GM23248 (cell line): ENCODE measurements around the gene CYP1A1. TPM values are rescaled to one million over a fixed set of nuclear protein-coding genes. Genes with fewer than 3 reads are reported as not detected.

Experiments
- DNase-seq: peaks from one replicate; pipeline ENCODE4 v3.0.0-alpha.2; 2015
- H2AFZ ChIP-seq: fragments of 200-600 bp; sonication (generic); 2 replicates; pipeline ENCODE4 v1.6.1; 2016; ENCODE audit warnings: antibody characterized with exemption
- H3F3A ChIP-seq: fragments of 200-600 bp; sonication (generic); 2 replicates; pipeline ENCODE4 v1.6.1; 2016; ENCODE audit warnings: mild to moderate bottlenecking, antibody characterized with exemption, mixed run types; ENCODE audit not compliant: insufficient read depth
- H3K27ac ChIP-seq: fragments of 200-600 bp; sonication (generic); 2 replicates; pipeline ENCODE4 v1.5.1; 2016; ENCODE audit warnings: mild to moderate bottlenecking
- H3K27me3 ChIP-seq: fragments of 200-600 bp; sonication (generic); replicated peaks from 2 replicates; pipeline ENCODE4 v1.6.1; 2016; ENCODE audit warnings: mild to moderate bottlenecking; ENCODE audit not compliant: insufficient read depth
- H3K36me3 ChIP-seq: fragments of 200-600 bp; sonication (generic); 2 replicates; pipeline ENCODE4 v1.6.1; 2016; ENCODE audit warnings: low read depth, mild to moderate bottlenecking
- H3K4me1 ChIP-seq: fragments of 200-600 bp; sonication (generic); 2 replicates; pipeline ENCODE4 v1.6.1; 2016; ENCODE audit warnings: mild to moderate bottlenecking; ENCODE audit not compliant: insufficient read depth
- H3K4me2 ChIP-seq: fragments of 200-600 bp; sonication (generic); one replicate; pipeline ENCODE4 v1.6.1; 2016; ENCODE audit warnings: mild to moderate bottlenecking; ENCODE audit not compliant: unreplicated experiment
- H3K4me3 ChIP-seq: fragments of 200-600 bp; sonication (generic); 2 replicates; pipeline ENCODE4 v1.5.1; 2016; ENCODE audit warnings: mild to moderate bottlenecking
- H3K79me2 ChIP-seq: fragments of 200-600 bp; sonication (generic); 2 replicates; pipeline ENCODE4 v1.6.1; 2016; ENCODE audit warnings: mild to moderate bottlenecking; ENCODE audit not compliant: insufficient read depth
- H3K9ac ChIP-seq: fragments of 200-600 bp; sonication (generic); 2 replicates; pipeline ENCODE4 v1.6.1; 2016; ENCODE audit warnings: mild to moderate bottlenecking
- H3K9me2 ChIP-seq: fragments of 200-600 bp; sonication (generic); 2 replicates; pipeline ENCODE4 v1.6.1; 2016; ENCODE audit warnings: mixed run types, mild to moderate bottlenecking, moderate library complexity; ENCODE audit not compliant: insufficient read depth
- H3K9me3 ChIP-seq: fragments of 200-600 bp; sonication (generic); one replicate; pipeline ENCODE4 v1.6.1; 2017; ENCODE audit warnings: low read depth
- H4K20me1 ChIP-seq: fragments of 200-600 bp; sonication (generic); 2 replicates; pipeline ENCODE4 v1.6.0; 2016; ENCODE audit not compliant: insufficient read depth
- EZH2 ChIP-seq: fragments of 200-600 bp; sonication (generic); IDR thresholded peaks from 2 replicates; pipeline ENCODE4 v1.6.1; 2018; ENCODE audit warnings: antibody characterized with exemption, mild to moderate bottlenecking; ENCODE audit not compliant: insufficient read depth, poor library complexity, severe bottlenecking
- EZH2phosphoT487 ChIP-seq: fragments of 200-600 bp; sonication (generic); IDR thresholded peaks from 2 replicates; pipeline ENCODE4 v1.6.1; 2018; ENCODE audit warnings: antibody characterized with exemption, moderate library complexity, mild to moderate bottlenecking, low read depth; ENCODE audit not compliant: insufficient read depth
- WGBS, 2 experiments: methylation state at CpG; one replicate each; pipeline ENCODE4 v1.1.6; 2015 to 2017; ENCODE audit warnings: low lambda C conversion rate in 2 of 2, low coverage in 1 of 2; ENCODE audit errors: missing lambda C conversion rate in 2 of 2; 5-methylcytosine and 5-hydroxymethylcytosine counted together
- in situ Hi-C: fragments of 300-500 bp; cut with MboI; formaldehyde crosslinking; loops from 2 replicates; pipeline ENCODE4 v1.15.0; 2020
- polyA plus RNA-seq: library from polyadenylated mRNA; unstranded; fragments of >200 nt; fragmentation: Nextera tagmentation; extraction: Ambion mirVana; gene quantifications from 2 replicates; pipeline ENCODE4 v1.2.1, GENCODE V29; 2016
- total RNA-seq: library from RNA; depleted of rRNA; stranded (reverse); fragments of >200 nt; shearing (Covaris generic); gene quantifications from 2 replicates; pipeline ENCODE4 v1.2.3, GENCODE V29; 2014

The CYP1A1 gene
- total and polyA plus RNA-seq, 2 experiments from 2014 or later = not detected

- H3K9ac ChIP-seq = no peak overlapping the region
- no peaks in the 10 kb centered on the region for H3K9me3 ChIP-seq
- H3K27me3 ChIP-seq = peaks cover 24% of the 10 kb centered on the region
- H3K9me2 ChIP-seq = no peaks in the 10 kb centered on the region
- H4K20me1 ChIP-seq = no peaks in the 10 kb centered on the region
- no peak overlapping the region for H3K4me2 ChIP-seq
- 0 out of 2 replicates have a peak, but pooled peaks cover 3% of the 10 kb centered on the region for H3K4me1 ChIP-seq
- TF ChIP-seq EZH2 (no peak), EZH2phosphoT487 (no peak)
- no peak for DNase-seq
- H2AFZ ChIP-seq = no peak overlapping the region
- no peaks in the 10 kb centered on the region for H3K79me2 ChIP-seq
- in situ Hi-C loops = no loop called here
- no peak overlapping the region for H3K27ac ChIP-seq
- WGBS, 2 experiments = 73 to 76% methylated on average over 20 of the region's 20 CpGs
- H3K36me3 ChIP-seq = no peaks in the 10 kb centered on the region
- no peak overlapping the region for H3K4me3 ChIP-seq
- H3F3A ChIP-seq = no peaks in the 10 kb centered on the region
Observed at GRCh38 chr15:74754593-74755215, 29.4 kb upstream of the CYP1A1 start.

DNA sequence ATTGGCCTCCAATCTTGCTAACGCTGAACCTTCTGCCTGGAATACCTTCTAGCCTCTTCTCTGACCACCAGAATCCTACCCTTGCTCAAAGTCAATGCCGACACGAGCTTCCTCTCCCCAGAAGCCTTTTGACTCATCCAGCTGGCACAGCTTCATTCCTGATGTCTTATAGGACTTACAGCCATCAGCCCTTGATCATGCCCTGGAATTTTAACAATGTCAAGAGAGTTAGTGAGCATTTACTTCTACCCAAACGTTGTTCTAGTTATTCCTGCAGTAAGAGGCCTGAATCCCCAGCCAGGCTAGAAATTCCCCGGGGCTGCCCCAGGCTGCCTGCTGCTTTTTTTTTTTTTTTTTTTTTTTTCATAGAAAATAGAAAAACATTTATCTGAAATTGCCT is 27.2 kb upstream of the CYP1A1 start:
- Histone ChIP-seq H4K20me1 (no peaks in the 10 kb centered on the region), H3F3A (no peaks in the 10 kb centered on the region), H3K9me3 (no peaks in the 10 kb centered on the region), H3K36me3 (no peaks in the 10 kb centered on the region), H3K4me2 (no peak overlapping the region), H3K4me1 (0 out of 2 replicates have a peak, but pooled peaks cover 3% of the 10 kb centered on the region), H3K79me2 (no peaks in the 10 kb centered on the region), H3K27me3 (peaks cover 18% of the 10 kb centered on the region; the same call in 1 of the 2 replicates), H3K9me2 (no peaks in the 10 kb centered on the region), H3K4me3 (no peak overlapping the region), H3K27ac (no peak overlapping the region), H3K9ac (no peak overlapping the region), H2AFZ (no peak overlapping the region)
- TF ChIP-seq EZH2 = no peak
- in situ Hi-C loops = no loop called here
- WGBS, 2 experiments = 34 to 37% methylated on average over 5 of the region's 5 CpGs
- peak; percentile 70 for DNase-seq

- no peak overlapping the region for H3K27ac ChIP-seq
- no peak overlapping the region for H3K9ac ChIP-seq
- no peaks in the 10 kb centered on the region for H3K79me2 ChIP-seq
- in situ Hi-C loops = no loop called here
- H3K4me3 ChIP-seq = no peak overlapping the region
- no peaks in the 10 kb centered on the region for H3F3A ChIP-seq
- DNase-seq = no peak
- TF ChIP-seq EZH2 (no peak), EZH2phosphoT487 (no peak)
- no peak overlapping the region for H2AFZ ChIP-seq
- no peaks in the 10 kb centered on the region for H3K9me2 ChIP-seq
- H3K4me1 ChIP-seq = 0 out of 2 replicates have a peak, but pooled peaks cover 3% of the 10 kb centered on the region
- peaks cover 18% of the 10 kb centered on the region; the same call in 1 of the 2 replicates for H3K27me3 ChIP-seq
- H3K9me3 ChIP-seq = no peaks in the 10 kb centered on the region
- H3K4me2 ChIP-seq = no peak overlapping the region
- H3K36me3 ChIP-seq = no peaks in the 10 kb centered on the region
- H4K20me1 ChIP-seq = no peaks in the 10 kb centered on the region
- 48 to 58% methylated on average over 7 to 8 of the region's 8 CpGs for WGBS, 2 experiments
Observed at GRCh38 chr15:74752011-74752410, 26.7 kb upstream of the CYP1A1 start.

DNA sequence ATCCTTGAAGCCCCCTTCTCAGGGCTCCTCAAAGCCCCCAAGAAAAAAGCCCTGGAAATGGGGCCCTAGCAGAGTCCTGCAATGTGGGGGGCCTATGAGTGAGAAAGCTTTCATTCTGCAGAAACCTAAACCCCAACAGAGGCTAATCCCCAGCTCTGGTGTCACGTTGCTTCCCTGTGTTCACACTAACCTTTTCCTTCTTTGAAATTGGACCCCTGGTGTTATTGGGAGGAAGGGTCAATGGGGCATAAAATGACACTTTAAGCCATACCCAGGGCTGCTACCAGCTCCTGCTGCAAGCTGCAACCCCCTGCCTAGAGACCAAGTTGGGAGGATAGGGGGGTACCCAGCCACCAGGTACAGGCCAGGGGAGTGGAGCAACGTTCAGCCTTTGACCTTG is 25.4 kb upstream of the CYP1A1 start:
- H3K27me3 ChIP-seq = 0 out of 2 replicates have a peak, but pooled peaks cover 12% of the 10 kb centered on the region
- H3K4me1 ChIP-seq = 0 out of 2 replicates have a peak, but pooled peaks cover 3% of the 10 kb centered on the region
- H3K79me2 ChIP-seq = no peaks in the 10 kb centered on the region
- in situ Hi-C loops = no loop called here
- 7 to 21% methylated on average over 2 of the region's 2 CpGs for WGBS, 2 experiments
- no peak overlapping the region for H2AFZ ChIP-seq
- TF ChIP-seq EZH2 (no peak), EZH2phosphoT487 (no peak)
- H3K9me3 ChIP-seq = no peaks in the 10 kb centered on the region
- no peak overlapping the region for H3K9ac ChIP-seq
- no peak overlapping the region for H3K27ac ChIP-seq
- H3K9me2 ChIP-seq = no peaks in the 10 kb centered on the region
- H3K4me2 ChIP-seq = no peak overlapping the region
- no peaks in the 10 kb centered on the region for H4K20me1 ChIP-seq
- no peak overlapping the region for H3K4me3 ChIP-seq
- H3K36me3 ChIP-seq = no peaks in the 10 kb centered on the region
- no peak for DNase-seq
- no peaks in the 10 kb centered on the region for H3F3A ChIP-seq
